HCT116 (cell line): ENCODE measurements around the gene RCOR2. TPM values are rescaled to one million over a fixed set of nuclear protein-coding genes. Genes with fewer than 3 reads are reported as not detected.

Experiments used
- ATAC-seq: fragments of 200-7000 bp; cut with Tn5 transposase; 2 replicates; pipeline ENCODE4 v1.9.1; 2020; ENCODE audit warnings: mild to moderate bottlenecking, moderate library complexity
- BruUV-seq: library from RNA; stranded (reverse); fragments of 400-500 nt; replicated peaks from 2 replicates; lab custom pipeline; 2021; lab: Mats Ljungman, UMichigan
- CTCF ChIA-PET: fragments of 300-600 bp; sonication (Branson Sonifier 250); formaldehyde crosslinking; loops from one replicate; lab custom pipeline; 2021; ENCODE audit warnings: antibody characterized with exemption; lab: Charles Lee
- POLR2A ChIA-PET: fragments of 300-600, 350-600 bp; sonication (Branson Sonifier 250); formaldehyde crosslinking; loops from one replicate; lab custom pipeline; 2021; ENCODE audit warnings: antibody characterized with exemption; lab: Charles Lee
- RAD21 ChIA-PET, 2 experiments: fragments of 300-600 bp; sonication (Branson Sonifier 250); formaldehyde crosslinking; loops; one replicate each; lab custom pipeline; 2023; ENCODE audit warnings: low total read pairs in 2 of 2; ENCODE audit not compliant: uncharacterized antibody in 2 of 2, unreplicated experiment in 2 of 2, low non-redundant PET in 1 of 2; lab: Charles Lee
- DNase-seq: peaks from one replicate; pipeline ENCODE4 v3.0.0-alpha.2; 2010; ENCODE audit warnings: low read depth, low spot score
- H2AFZ ChIP-seq: fragments of 200-600 bp; shearing (Covaris generic), sonication (generic); 2 replicates; pipeline ENCODE4 v1.6.1; 2017; ENCODE audit warnings: low read depth, mixed run types, mixed read lengths, antibody characterized with exemption, low read length; ENCODE audit not compliant: poor library complexity, severe bottlenecking
- H3K27ac ChIP-seq: 2 replicates; pipeline ENCODE4 v1.5.1; 2012; ENCODE audit warnings: low read depth, low read length
- H3K27me3 ChIP-seq: fragments of 200-600 bp; sonication (generic); 2 replicates; pipeline ENCODE4 v1.6.1; 2016; ENCODE audit warnings: mixed run types, low read length, mixed read lengths; ENCODE audit not compliant: insufficient read depth
- H3K36me3 ChIP-seq, 2 experiments: fragments of 200-500 bp in 1 of 2; fragments of 200-600 bp in 1 of 2; sonication (Bioruptor generic) in 1 of 2; sonication (generic) in 1 of 2; 2 replicates each; pipeline versions ENCODE4 v1.5.1 to v1.6.1; 2014 to 2016; ENCODE audit warnings: low read length in 2 of 2, inconsistent platforms in 1 of 2, mixed read lengths in 1 of 2, mixed run types in 1 of 2; ENCODE audit not compliant: insufficient read depth in 2 of 2, control insufficient read depth in 1 of 2
- H3K4me1 ChIP-seq, 2 experiments: fragments of 200-600 bp in 1 of 2; sonication (generic) in 1 of 2; 2 replicates each; pipeline versions ENCODE4 v1.5.1 to v1.6.1; 2012 to 2017; ENCODE audit warnings: low read length in 2 of 2, inconsistent platforms in 1 of 2, mild to moderate bottlenecking in 1 of 2, mixed read lengths in 1 of 2, mixed run types in 1 of 2, moderate library complexity in 1 of 2; ENCODE audit not compliant: insufficient read depth in 2 of 2, control insufficient read depth in 1 of 2
- H3K4me2 ChIP-seq: fragments of 200-600 bp; sonication (generic); 2 replicates; pipeline ENCODE4 v1.6.1; 2017; ENCODE audit warnings: mixed run types, low read length, mixed read lengths
- H3K4me3 ChIP-seq, 2 experiments: fragments of 200-600 bp in 1 of 2; sonication (generic) in 1 of 2; replicated peaks in 1 of 2; 2 replicates each; pipeline ENCODE4 v1.5.1; 2011 to 2016; ENCODE audit warnings: low read length in 2 of 2, control low read depth in 1 of 2, low read depth in 1 of 2, mild to moderate bottlenecking in 1 of 2, mixed read lengths in 1 of 2, mixed run types in 1 of 2
- H3K79me2 ChIP-seq: fragments of 200-600 bp; sonication (generic); 2 replicates; pipeline ENCODE4 v1.6.1; 2017; ENCODE audit warnings: mild to moderate bottlenecking, mixed run types, low read length, moderate library complexity, mixed read lengths; ENCODE audit not compliant: insufficient read depth
- H3K9ac ChIP-seq: fragments of 200-600 bp; sonication (generic); 2 replicates; pipeline ENCODE4 v1.6.1; 2016; ENCODE audit warnings: low read length, mixed read lengths
- H3K9me2 ChIP-seq: fragments of 200-600 bp; sonication (generic), shearing (Covaris generic); 2 replicates; pipeline ENCODE4 v1.6.1; 2017; ENCODE audit warnings: mixed run types, mild to moderate bottlenecking, moderate library complexity; ENCODE audit not compliant: insufficient read depth
- H3K9me3 ChIP-seq, 2 experiments: fragments of 200-500 bp in 1 of 2; fragments of 200-600 bp in 1 of 2; sonication (Bioruptor generic) in 1 of 2; sonication (generic) in 1 of 2; 2 replicates each; pipeline ENCODE4 v1.6.1; 2014 to 2017; ENCODE audit warnings: low read length in 2 of 2, mixed read lengths in 2 of 2, inconsistent platforms in 1 of 2, low read depth in 1 of 2, mild to moderate bottlenecking in 1 of 2, mixed run types in 1 of 2, moderate library complexity in 1 of 2; ENCODE audit not compliant: control insufficient read depth in 1 of 2, insufficient read depth in 1 of 2
- H4K20me1 ChIP-seq: fragments of 200-600 bp; sonication (generic), shearing (Covaris generic); 2 replicates; pipeline ENCODE4 v1.6.1; 2017; ENCODE audit warnings: mixed run types, mild to moderate bottlenecking, moderate library complexity; ENCODE audit not compliant: insufficient read depth
- CEBPB ChIP-seq: IDR thresholded peaks from 2 replicates; pipeline ENCODE4 v1.6.1; 2012; ENCODE audit warnings: low read depth
- EGR1 ChIP-seq: IDR thresholded peaks from 2 replicates; pipeline ENCODE4 v1.6.1; 2012; ENCODE audit warnings: low read depth
- EZH2 ChIP-seq: fragments of 200-600 bp; sonication (generic); IDR thresholded peaks from 2 replicates; pipeline ENCODE4 v1.6.1; 2017; ENCODE audit warnings: antibody characterized with exemption, mixed run types
- FOSL1 ChIP-seq: IDR thresholded peaks from 2 replicates; pipeline ENCODE4 v1.6.1; 2012; ENCODE audit warnings: low read depth
- MAX ChIP-seq: IDR thresholded peaks from 2 replicates; pipeline ENCODE4 v1.6.1; 2012
- SRF ChIP-seq: IDR thresholded peaks from 2 replicates; pipeline ENCODE4 v1.6.1; 2012; ENCODE audit warnings: low read depth
- YY1 ChIP-seq: IDR thresholded peaks from 2 replicates; pipeline ENCODE4 v1.6.1; 2011; ENCODE audit warnings: low read length, low read depth, moderate library complexity, mild to moderate bottlenecking; ENCODE audit not compliant: insufficient replicate concordance; ENCODE audit errors: extremely low read depth
- ZBTB33 ChIP-seq: IDR thresholded peaks from 2 replicates; pipeline ENCODE4 v1.6.1; 2011; ENCODE audit warnings: mild to moderate bottlenecking, low read length, moderate library complexity; ENCODE audit not compliant: insufficient replicate concordance; ENCODE audit errors: extremely low read depth
- ZNF274 ChIP-seq: fragments of 200-500 bp; sonication (Bioruptor generic); IDR thresholded peaks from 2 replicates; pipeline ENCODE4 v1.6.1; 2014; ENCODE audit warnings: mild to moderate bottlenecking, low read depth, low read length, inconsistent platforms
- intact Hi-C: fragments of 100-400 bp; cut with micrococcal nuclease; formaldehyde crosslinking; loops from 2 replicates; pipeline ENCODE4 v1.10.0; 2022
- total RNA-seq: library from RNA; stranded (reverse); gene quantifications from one replicate; pipeline ENCODE4 v1.2.1, GENCODE V29; 2021; ENCODE audit not compliant: unreplicated experiment

RCOR2 gene
- total RNA-seq, 1 experiment from 2014 or later, result 10.8 TPM

- peaks cover 5% of the 10 kb centered on the region; the same call in 1 of the 2 replicates for H4K20me1 ChIP-seq
- POLR2A ChIA-PET, result no interaction called here
These were observed 42.5 kb downstream of the RCOR2 start for GRCh38 chr11:63874511-63874910.

GRCh38 chr11:63873311-63873710, 43.7 kb downstream of the RCOR2 start:
- RAD21 ChIA-PET, result no interaction called here
- ATAC-seq, result no peak

More at GRCh38 chr11:63874511-63874910, 42.5 kb downstream of the RCOR2 start:
- ChIA-PET CTCF (no interaction called here), RAD21 (no interaction called here)
- H3K27me3 ChIP-seq, result no peaks in the 10 kb centered on the region
- H3K79me2 ChIP-seq, result peaks cover 82% of the 10 kb centered on the region
- no peak for TF ChIP-seq CEBPB
- no peak for TF ChIP-seq EGR1
- no peaks in the 10 kb centered on the region for H3K9me3 ChIP-seq
- no peak for DNase-seq
- H3K9me2 ChIP-seq, result no peaks in the 10 kb centered on the region
- H3K36me3 ChIP-seq, result 0 out of 4 replicates have a peak, but pooled peaks cover 0 to 5% of the 10 kb centered on the region in 2 experiments
- H2AFZ ChIP-seq, result no peak overlapping the region
- no peak overlapping the region for H3K9ac ChIP-seq
- no peak overlapping the region for H3K27ac ChIP-seq
- intact Hi-C loops, result loop anchor here (5.0 kb wide), 1 partner anchor 37 kb away; the partner anchor contains the start of gene MARK2
- no peak for ATAC-seq
- H3K4me1 ChIP-seq, result peaks cover 7 to 26% of the 10 kb centered on the region in 2 experiments
- no peak overlapping the region for H3K4me2 ChIP-seq
- BruUV-seq, result no TSS peak
- no peak overlapping the region for H3K4me3 ChIP-seq

More at GRCh38 chr11:63873311-63873710, 43.7 kb downstream of the RCOR2 start:
- POLR2A ChIA-PET, result interaction anchor here (1.2 kb wide), 1 partner anchor 35 kb away, joined by 3 read pairs; no protein-coding TSS in a partner anchor
- Histone ChIP-seq H3K27me3 (no peaks in the 10 kb centered on the region), H2AFZ (no peak overlapping the region), H3K79me2 (peaks cover 85% of the 10 kb centered on the region), H3K27ac (no peak overlapping the region), H3K4me2 (no peak overlapping the region), H3K4me1 (peaks cover 7 to 26% of the 10 kb centered on the region in 2 experiments), H3K9me2 (no peaks in the 10 kb centered on the region), H3K9ac (no peak overlapping the region), H3K9me3 (no peaks in the 10 kb centered on the region), H3K4me3 (no peak overlapping the region), H3K36me3 (peaks cover 0 to 5% of the 10 kb centered on the region in 2 experiments; a peak in 1 of 4 replicates), H4K20me1 (peaks cover 5% of the 10 kb centered on the region; the same call in 1 of the 2 replicates)
- intact Hi-C loops, result loop anchor here (5.0 kb wide), 1 partner anchor 36 kb away; the partner anchor contains the start of gene MARK2
- DNase-seq, result no peak
- CTCF ChIA-PET, result no interaction called here
- TF ChIP-seq MAX (no peak), EZH2 (no peak), YY1 (no peak), ZNF274 (no peak), FOSL1 (no peak), SRF (no peak), ZBTB33 (no peak)
- BruUV-seq, result no TSS peak
